Cardiac septum (tissue), 1 donor: ENCODE measurements around the gene TARBP1. TPM values are rescaled to one million over a fixed set of nuclear protein-coding genes. Genes with fewer than 3 reads are reported as not detected.
"Not testable (repeated sequence)": the region's sequence is repeated elsewhere in the genome, so short reads cannot be mapped to it uniquely, and the experiment has no call there.

ENCODE experiments used
- DNase-seq: peaks from one replicate; pipeline ENCODE4 v3.0.0-alpha.2; 2020; ENCODE audit warnings: low spot score
- intact Hi-C: fragments of 100-400 bp; cut with DNase I; formaldehyde crosslinking; loops from one replicate; pipeline ENCODE4 v1.14.0; 2022
- total RNA-seq: library from RNA; stranded (reverse); fragmentation: NEBNext Ultra II Directional; extraction: Animal tissue kit (Norgen Biotek cat#: 25700); gene quantifications from one replicate; pipeline ENCODE4 v1.2.1, GENCODE V29; 2021
- donor health status: DM: no; HTN: no; CAD: no.

TARBP1 gene
- total RNA-seq, 1 donor from 2014 or later, result 9.1 TPM

DNA sequence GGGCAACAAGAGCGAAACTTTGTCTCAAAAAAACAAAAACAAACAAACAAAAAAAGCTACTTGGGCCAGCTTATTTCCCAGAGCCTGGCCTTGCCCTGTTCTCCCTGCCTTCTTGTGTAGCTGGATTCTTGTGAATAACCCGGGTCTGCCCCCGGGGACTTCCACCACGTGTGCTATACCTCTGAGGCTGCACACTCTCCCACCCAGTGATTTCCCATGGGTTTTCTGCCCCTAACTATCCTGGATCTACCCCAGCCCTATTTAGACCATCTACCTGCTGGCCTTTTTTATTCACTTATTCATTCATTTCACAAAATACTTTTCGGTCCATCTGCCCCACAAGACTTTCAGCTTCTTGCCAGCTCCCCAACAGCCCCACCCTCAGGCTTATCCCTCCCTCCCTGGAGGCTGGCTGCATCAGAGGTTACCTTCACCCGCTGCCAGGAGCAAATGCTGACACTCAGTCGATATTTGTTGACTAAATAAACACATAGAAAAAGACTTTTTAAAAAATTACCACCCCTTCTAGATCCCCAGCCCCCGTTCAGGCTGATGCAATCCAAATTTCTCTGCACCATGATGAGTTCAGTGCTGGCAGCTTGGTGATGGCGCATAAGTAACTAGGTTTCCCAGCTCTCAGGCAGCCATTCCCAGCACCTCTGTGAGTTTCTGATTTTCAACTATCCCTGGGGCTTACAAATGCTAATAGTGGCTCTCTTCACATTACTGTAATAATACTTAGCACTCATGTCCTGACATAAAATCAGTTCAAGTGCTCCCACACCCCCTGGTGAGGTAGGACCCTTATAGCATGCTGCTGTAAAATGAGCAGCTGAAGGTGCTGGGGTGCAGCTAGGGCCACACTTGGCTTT, 30.7 kb upstream of the TARBP1 start:
- intact Hi-C loops, result no loop called here

DNA sequence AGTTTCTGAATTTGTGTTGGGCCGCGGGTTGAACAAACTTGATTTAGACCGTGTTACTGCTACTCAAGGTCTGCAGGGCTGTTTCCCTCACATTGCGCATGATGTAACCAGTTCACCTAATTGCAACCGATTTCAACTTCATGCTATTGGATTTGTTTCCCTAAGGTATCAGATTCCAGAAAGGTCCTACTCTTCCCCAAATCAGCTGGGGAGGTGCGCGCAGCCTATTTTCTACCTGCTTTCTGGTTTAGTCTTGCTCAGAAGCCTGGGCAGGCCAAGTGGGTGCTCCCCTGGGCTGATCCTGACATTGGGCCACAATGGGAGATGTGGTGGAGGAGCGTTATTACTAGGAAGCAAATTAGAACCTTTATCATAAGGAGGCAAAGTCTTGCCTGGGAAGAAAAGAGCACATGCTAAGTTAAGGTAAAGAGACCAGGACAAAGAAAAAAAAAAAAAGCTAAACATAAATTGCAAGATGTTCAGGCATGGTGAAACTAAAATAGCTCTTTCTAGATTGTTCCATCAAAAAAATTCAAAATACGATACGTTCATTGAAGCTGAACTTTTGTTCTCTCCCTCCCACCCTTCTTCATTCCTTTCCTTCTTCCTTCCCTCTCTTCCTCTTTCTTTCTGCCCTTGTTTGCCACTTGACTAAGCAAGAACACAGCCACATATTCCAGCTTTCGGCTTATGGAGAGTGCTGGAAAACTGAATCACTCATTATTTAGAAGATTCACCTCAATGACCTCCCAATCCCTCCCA, 28.8 kb upstream of the TARBP1 start:
- intact Hi-C loops, result no loop called here

More for the DNA sequence above, 30.7 kb upstream of the TARBP1 start:
- no peak for DNase-seq

DNA sequence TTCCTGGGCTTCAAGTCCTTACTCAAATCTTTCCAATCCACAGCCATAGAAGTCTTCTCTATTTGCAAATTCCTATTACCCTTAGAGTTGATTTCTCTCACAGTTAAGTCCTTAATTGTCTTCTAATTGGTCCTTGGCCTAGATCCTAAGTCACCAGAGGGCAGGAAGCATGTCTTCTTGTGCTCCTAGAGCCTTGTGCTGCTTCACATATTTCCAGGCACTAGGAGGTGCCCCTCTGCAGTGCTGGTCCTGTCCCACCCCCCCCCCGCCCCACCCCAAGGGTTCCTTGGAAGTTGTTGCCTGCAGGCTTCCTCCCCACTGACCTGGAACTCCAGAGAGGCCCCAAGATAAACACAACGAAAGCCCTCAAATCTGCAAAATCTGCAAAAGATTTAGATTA, 28.1 kb upstream of the TARBP1 start:
- intact Hi-C loops, result no loop called here

More for the DNA sequence above, 28.8 kb upstream of the TARBP1 start:
- no peak for DNase-seq

DNA sequence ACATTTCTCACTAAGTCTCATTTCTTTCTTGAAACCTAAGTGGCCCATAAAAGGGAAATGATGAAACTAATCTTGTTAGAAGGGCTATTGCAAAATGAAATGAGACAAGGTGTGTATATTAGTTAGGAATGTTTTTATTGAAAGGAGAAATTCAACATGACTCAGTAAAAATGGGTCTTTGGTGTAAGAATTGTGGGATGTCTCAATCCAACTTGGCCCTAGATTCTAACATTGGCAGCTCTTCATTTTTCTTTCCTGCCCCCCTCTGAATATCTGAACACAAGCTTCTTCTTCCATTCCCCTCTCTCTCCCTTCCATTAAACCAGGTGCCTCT, 26.8 kb upstream of the TARBP1 start:
- intact Hi-C loops, result no loop called here
- no peak for DNase-seq

More for the DNA sequence above, 28.1 kb upstream of the TARBP1 start:
- no peak for DNase-seq

DNA sequence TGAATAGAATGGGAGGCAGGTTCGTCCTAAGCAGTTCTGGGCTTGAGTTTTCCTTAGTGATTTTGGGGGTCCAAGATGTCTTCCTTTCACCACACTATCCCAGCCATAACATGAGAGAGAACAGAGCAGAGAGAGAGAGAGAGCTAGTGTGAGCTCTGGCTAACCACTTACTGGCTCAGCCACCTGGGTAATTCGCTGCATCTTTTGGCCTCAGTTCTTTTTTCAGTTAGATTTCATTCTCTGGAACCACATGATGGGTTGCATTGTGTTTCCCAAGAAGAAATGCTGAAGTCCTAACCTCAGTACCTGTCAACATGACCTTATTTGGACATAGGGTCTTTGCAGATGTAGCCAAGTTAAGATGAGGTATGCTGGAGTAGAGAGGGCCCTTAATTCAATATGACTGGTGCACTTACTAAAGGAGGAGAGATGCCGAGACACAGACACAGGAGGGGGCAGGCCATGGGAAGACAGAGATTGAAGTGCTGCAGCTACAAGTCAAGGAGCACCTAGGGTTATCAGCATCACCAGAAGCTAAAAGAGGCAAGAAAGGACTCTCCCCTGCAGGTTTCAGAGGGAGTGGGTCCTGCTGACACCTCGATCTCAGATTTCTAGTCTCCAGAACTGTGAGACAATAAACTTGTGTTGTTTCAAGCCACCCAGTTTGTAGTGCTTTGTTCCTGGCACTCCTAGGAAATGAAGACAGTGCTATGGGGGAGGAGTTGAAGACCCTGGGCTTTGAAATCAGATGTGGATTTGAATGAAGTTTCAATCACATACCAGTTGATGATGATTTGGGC, 26.2 kb upstream of the TARBP1 start:
- no peak for DNase-seq
- intact Hi-C loops, result no loop called here

DNA sequence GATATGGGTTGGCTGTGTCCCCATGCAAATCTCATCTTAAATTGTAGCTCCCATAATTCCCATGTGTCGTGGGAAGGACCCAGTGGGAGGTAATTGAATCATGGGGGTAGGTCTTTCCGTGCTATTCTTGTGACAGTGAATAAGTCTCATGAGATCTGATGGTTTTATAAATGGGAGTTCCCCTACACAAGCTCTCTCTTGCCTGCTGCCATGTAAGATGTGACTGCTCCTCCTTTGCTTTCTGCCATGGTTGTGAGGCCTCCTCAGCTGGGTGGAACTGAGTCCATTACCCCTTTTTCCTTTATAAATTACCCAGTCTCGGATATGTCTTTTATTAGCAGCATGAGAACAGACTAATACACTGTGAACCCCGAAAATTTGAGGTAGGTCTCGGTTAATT, 25.3 kb upstream of the TARBP1 start:
- intact Hi-C loops, DNase-seq: not testable (repeated sequence)

DNA sequence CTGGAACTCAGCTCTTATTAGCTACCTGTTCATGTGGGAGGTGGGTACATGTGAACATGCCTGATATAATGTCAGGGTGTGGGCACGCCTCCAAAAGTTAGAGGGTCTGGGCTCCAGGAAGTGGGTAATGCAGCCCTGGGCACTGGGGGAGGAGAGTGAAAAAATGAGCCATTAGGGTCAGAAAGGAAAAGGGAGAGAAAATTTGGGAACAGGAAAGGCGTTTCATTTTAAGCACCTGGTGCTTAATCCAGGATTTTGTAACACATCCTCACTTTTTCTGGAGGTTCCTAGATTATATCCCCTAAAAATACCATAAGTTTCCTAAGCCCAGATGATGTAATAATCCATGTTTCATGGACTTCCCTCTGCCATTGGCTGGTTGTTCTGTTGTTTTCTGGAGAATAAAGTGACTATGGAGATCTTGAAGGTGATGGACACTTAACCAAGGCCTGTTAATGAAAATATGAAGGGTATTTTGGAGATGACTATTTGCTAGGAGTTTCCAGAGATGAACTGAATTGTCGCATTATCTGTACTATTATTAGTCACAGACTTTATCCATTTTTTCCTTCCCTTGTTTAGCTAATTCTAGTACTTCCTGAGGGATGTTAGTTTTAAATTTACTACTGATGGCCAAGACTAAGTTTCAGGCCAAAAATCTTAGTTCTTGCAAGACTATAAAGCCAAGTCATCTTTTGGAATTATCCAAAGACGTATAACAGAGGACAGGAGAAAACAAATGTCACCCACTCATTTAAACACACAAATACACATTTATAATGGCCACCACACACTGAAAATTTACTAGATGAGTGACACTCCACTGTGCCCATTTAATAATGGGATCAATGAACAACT, 24.4 kb upstream of the TARBP1 start:
- intact Hi-C loops, result no loop called here
- no peak for DNase-seq

DNA sequence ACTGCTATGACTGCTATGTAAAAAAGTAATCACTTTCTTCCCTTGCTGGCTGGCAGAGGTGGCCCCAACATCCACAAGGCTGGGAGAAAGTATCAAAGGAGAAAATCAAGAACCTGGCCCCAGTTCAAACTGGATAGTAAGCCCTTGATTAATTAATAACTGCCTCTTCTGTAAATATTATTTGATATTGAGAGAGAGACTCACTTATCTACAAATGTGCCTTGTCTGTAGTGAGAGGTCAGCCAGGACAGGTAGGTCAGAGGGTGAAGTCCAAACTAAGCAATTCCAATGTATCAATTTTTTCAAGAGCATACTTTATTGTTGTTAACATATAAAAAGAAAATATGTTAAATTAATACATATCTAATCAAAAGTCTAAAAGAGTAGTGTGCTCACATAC, 23.8 kb upstream of the TARBP1 start:
- no peak for DNase-seq
- intact Hi-C loops, result no loop called here

DNA sequence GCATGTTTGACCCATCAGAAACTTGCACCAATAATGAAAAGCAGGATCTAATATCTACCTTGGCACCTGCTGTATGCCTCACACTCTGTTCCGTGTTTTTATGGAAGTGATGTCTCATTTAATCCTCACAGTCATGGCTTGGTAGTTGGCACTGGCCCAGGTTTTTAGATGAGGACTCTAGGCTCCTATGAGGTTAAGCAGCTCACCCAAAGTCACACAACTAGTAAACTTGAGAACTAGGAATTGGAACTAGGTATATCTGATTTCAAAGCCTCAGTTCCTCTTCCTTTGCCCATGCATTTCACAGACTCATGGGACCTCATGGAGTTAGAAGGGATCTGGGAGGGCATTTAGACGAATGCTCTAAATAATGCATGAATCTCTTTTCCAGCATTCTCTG, 21.3 kb upstream of the TARBP1 start:
- DNase-seq, result no peak
- intact Hi-C loops, result no loop called here

DNA sequence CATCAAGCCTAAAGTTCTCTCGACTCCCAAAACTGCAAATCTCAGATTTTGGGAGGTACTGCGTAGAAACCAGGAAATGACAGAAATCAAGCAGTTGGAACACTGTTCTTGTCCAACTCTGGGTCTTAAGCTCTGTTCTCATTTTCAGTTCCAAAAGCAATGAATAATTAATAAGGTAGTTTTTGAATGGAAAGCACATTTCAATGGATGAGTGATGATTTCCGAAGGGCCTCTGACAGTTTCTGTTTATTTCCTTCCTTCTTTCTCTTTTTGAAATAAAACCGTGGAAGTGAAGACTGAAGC, 20.9 kb upstream of the TARBP1 start:
- intact Hi-C loops, result loop anchor here (1.0 to 2.0 kb wide), 4 partner anchors 35 to 583 kb away; no protein-coding TSS in a partner anchor
- DNase-seq, result no peak

DNA sequence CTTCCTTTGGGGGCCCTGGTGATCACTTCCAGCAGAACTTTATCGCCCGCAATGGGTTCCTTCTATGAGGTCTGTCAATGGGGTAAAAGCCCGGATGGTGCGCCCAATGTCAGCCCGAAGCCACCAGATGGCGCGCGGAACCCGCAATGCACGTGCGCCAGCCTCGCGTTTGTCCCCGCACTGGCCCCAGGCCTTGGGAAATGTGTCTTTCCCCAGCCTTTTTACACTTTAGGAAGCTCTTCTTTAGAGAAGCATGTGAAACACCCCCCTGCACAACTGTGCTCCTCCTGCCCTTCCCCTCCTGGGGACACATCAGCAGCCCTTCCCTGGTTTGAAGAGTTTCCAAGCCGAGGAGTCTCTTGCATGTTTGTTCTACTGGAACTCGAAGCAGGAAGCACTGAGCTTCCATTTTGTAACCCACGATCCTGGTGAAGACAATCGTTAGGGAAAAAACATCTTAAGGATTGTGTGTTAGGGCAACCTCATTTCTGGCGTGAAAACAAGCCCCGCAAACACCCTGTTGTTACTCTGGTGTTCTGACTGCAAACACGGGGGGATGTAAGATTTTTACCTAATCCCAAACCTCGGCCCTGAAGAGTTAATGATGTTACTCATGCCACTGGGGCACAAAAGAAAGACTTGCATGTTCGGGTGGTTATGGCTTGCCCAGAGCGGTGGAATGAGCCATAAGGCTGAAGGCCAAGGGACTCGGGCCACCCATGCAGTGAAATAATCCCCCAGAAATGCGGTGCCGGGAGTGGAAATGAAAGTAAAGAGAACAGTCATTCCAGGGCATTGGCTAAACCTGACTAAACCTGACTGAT, 20.4 kb upstream of the TARBP1 start:
- intact Hi-C loops, result loop anchor here (1.0 to 2.0 kb wide), 4 partner anchors 35 to 584 kb away; no protein-coding TSS in a partner anchor

DNA sequence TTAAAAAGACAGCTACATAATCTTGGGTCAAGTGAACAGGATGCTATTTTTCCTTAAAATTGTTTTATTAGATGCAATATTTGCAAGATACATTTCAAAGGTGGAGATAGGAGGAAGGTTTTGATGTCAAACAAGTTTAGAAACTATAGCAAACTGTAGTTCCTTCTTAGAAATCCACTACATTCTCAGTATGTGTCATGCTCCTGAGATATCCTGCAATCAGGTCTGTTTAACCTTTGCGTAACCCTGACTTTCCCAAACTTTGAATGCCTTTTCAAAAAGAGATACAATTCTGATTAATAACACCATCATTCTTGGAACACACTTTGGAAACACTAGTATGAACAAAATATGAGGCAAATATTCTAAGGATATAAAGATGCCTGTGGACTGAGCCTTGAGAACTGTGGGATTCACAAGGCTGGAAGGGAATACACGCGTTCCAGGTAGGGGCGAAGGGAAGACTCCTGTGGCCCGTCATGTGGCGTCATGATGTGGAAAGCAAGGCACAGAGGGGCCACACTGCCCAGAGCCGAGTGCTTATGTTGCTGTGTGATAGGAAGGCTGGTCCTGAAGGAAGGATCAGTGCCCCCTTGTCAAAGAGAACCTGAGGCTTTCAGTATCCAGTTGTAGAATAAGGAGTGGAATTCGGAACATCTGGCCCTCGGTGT, 19.6 kb upstream of the TARBP1 start:
- intact Hi-C loops, result loop anchor here (1.0 to 2.0 kb wide), 4 partner anchors 36 to 585 kb away; no protein-coding TSS in a partner anchor
- DNase-seq, result no peak

More for the DNA sequence above, 20.4 kb upstream of the TARBP1 start:
- peak; percentile 96 for DNase-seq

DNA sequence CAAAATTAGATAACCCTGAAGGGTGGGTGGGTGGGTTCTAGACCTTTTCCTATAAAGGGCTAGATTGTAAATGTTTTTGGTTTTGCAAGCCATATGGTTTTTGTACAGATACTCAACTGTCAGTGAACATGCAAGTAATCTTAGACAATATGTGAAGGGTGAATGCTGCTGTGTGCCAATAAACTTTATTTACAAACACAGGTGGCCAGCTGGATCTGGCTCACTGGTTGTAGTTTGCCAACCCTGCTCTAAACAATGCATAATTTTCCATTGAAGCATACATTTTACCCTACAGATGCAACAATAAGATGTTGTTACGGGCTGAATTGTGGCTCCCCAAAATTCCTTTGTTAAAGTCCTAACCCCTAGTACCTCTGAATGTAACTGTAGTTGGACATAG, 18.6 kb upstream of the TARBP1 start:
- no peak for DNase-seq
- intact Hi-C loops, result no loop called here

DNA sequence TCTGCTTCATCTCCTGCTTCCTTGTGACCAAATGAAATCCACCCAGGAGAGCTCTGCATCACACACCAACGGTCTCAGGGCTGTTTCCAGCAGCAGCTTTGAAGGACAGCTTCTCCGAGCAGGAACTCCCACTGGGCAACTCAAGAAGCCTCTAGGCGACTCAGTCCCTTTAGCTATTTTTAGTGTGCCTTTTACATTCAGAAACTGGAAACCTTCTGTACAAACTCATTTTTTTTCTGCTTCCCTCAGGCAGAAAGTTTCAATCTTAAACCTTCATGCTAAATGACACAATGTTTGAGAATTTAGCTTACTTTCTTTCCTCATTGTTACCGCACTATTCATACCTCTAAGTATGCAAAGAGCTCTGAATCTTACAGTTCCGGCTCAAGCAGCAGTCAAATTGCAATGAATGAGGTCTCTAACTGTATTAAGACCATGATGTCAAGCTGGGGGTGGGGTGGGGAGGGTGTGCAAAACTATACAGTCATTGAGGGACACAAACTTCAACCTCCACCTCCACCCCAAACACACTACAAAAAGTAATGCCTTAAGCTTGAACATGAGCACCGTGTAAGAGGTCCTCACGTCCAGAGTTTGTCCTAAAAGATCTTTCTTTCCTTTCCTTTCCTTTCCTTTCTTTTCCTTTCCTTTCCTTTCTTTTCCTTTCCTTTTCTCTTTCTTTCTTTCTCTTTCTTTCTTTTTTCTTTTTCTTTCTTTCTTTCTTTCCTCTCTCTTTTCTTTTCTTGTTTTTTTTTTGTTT, 16.4 kb upstream of the TARBP1 start:
- intact Hi-C loops, result no loop called here
- no peak for DNase-seq

DNA sequence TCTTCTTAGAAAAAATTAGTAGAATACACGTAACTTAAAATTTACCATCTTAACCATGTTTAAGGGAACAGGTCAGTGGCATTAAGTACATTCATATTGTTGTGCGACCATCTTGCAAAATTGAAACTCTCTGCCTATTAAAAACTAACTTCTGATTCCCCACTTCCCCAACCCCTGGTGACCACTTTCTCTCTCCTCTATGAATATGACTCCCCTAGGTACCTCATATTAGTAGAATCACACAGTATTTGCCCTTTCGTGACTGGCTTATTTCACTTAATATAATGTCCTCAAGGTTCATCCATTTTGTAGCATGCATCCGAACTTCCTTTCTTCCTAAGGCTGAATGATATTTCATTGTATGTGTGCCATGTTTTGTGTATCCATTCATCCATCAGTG, 15.1 kb upstream of the TARBP1 start:
- DNase-seq, result no peak
- intact Hi-C loops, result no loop called here

DNA sequence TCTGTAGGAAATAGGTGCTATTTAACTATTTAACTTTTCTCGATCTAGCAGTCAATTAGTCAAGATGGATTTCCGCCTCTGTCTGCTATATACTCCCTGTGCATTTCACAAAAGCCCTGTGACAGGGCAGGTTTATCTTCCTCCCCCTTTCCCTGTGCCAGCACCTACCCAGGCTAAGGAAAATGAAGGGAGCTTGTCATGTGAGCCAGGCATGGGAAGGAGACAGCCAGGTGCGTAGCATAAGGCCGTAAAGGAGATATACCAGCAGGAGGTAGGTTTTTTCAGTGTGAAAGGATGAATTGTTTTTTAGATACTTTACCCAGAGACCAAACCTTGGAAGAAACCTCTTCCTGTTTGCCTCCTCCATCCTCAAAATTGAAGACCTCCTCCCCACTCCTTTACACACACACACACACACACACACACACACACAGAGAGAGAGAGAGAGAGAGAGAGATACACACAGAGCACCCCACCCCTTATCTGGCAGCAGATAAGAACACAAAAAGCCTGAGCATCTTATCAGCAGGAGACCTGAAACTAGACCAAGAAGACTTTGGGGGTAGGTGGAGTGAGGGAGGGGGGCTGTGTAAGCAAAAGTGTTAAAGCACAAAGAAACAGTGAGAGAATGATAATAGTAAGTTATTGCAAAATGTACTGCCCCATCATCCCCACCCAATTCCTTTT, 12.0 kb upstream of the TARBP1 start:
- no peak for DNase-seq
- intact Hi-C loops, result no loop called here

DNA sequence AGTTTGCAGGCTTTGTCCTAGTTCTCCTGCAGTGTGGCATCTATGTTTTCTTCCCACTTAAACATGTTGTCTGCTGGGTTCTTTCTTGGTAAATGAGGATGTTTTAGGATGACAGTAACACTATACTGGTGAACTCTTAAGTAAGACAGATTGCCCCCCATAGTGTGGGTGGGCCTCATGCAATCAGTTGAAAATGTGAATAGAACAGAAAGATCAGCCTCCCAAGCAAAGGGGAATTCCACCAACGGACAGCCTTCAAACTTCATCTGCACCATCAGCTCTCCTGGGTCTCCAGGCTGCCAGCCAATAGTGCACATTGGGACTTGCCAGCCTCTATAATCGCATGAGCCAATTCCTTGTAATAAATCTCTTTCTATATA, 10.7 kb upstream of the TARBP1 start:
- intact Hi-C loops, result no loop called here
- DNase-seq, result no peak
